GM18502 (cell line): ENCODE measurements around the gene CDC6.

Experiments
- ATAC-seq: cut with Tn5 transposase; IDR thresholded peaks from one replicate; pipeline ENCODE4 v1.9.1; 2021; ENCODE audit warnings: mild to moderate bottlenecking; ENCODE audit not compliant: unreplicated experiment, poor library complexity

Gene CDC6

GRCh38 chr17:40348562-40349476 is 61.1 kb downstream of the CDC6 start:
- no peak for ATAC-seq

DNA sequence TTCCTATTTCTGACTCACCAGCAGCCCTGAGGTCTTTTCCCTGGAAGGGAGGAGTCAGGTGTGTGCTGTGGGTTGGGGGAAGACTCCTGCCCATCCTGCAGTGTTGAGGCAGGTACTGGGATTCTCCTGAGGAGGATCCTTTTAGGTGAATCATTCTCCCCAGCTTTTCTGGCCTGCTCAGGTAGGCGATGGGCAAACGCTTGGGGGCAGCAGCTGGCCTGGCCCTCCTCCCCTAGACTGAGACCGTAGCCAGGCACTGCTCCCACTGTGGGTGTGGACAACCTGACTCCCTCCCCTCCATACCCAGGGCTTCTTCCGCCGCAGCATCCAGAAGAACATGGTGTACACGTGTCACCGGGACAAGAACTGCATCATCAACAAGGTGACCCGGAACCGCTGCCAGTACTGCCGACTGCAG is 61.8 kb downstream of the CDC6 start:
- no peak for ATAC-seq

DNA sequence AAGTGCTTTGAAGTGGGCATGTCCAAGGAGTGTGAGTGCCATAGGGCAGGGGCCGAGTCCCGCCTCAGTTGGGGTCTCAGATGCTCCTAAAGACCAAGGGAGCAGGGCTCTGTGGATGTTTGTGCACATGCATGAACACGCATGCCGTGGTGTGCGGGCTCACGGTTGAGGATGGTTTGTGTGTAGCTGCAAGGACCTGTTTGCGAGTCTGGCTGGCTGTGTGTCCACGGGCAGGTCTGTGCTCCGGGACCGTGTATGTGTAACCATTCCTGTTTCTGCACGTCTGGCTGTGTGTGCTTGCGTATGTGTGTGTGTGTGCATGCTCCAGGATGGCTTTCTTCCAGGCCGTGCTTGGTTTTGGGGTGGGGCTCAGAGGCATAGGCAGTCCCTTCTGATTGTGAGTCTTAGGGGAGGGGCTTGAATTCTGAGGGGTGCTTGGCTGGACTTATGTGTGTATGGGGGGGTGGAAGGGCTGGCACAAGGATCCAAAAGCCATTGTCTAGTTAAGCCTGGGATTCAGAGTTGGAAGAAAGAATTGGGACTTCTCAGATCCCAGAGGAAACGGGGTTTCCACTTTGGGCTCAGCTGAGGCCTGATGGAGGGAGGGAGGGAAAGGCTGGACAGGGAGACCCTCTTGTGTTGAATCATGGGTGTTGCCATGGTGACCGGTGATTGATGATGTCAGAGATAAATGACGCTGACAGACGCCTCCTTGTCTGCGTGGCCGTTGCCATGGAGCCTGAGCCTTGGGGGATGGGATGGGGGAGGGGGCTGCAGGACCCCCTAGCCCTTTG is 62.4 kb downstream of the CDC6 start:
- no peak for ATAC-seq

DNA sequence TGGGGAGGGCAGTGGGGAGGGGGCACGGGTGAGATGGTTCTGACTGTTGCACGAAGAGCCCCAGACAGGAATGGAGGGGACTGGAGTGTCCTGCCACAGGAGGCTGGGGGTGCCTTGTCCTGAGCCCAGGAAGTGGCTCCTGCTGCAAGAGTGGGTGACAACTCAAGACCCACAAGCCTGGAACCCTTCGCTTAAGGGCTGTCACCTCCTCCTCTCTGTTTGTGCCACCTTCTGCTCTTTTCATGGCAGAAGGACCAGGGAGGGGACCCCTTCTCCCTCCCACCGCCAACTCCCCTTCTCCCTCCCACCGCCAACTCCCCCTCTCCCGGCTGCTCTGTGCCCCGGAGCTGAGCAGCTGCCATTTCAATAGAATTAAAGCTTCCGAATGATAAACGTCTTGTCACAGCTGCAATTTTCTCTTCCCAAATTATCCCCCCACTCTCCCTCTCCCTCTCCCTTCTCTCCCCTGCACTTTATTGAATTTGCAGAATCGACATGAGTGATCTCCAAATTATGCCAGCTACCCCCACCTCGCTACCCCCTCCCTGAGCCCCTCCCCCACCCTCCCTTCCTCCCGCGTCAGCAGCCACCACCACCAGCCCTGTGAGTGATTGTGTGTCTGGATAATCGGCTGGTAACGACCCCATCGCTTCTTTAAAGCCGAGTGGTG is 63.1 kb downstream of the CDC6 start:
- ATAC-seq: no peak

- ATAC-seq: no peak
Measured at GRCh38 chr17:40351359-40352236, 63.9 kb downstream of the CDC6 start.

- ATAC-seq: no peak
Measured at GRCh38 chr17:40352237-40352778, 64.6 kb downstream of the CDC6 start.

- no peak for ATAC-seq
Measured at GRCh38 chr17:40352779-40353394, 65.2 kb downstream of the CDC6 start.
